ENCODE measurements around the gene PCTP.

Gene PCTP

GRCh38 chr17:55743103-55743679 is 7.7 kb upstream of the PCTP start:
- no peaks in the 10 kb centered on the region for H3F3A ChIP-seq (ENCODE audit: insufficient read depth)
- H3K36me3 ChIP-seq (ENCODE audit: low read length): no peaks in the 10 kb centered on the region
- peak overlapping the region; percentile 21 for H2AFZ ChIP-seq (ENCODE audit: low read depth, low read length, severe bottlenecking)
- H3K9ac ChIP-seq (ENCODE audit: low read length): no peak overlapping the region
- H3K27ac ChIP-seq (ENCODE audit: low read depth, low read length): no peak overlapping the region
- H3K4me3 ChIP-seq (ENCODE audit: insufficient read depth, low read length, poor library complexity, severe bottlenecking): peak overlapping the region; percentile 37
- no peaks in the 10 kb centered on the region for H4K20me1 ChIP-seq (ENCODE audit: low read depth, low read length)
- peak overlapping the region; percentile 68 for H3K4me2 ChIP-seq (ENCODE audit: low read depth, low read length, poor library complexity, severe bottlenecking)
- TF ChIP-seq EZH2phosphoT487 (conservative IDR thresholded peaks at IDR 0.05; ENCODE audit: low read length): no peak
- TF ChIP-seq, protein P1, sequence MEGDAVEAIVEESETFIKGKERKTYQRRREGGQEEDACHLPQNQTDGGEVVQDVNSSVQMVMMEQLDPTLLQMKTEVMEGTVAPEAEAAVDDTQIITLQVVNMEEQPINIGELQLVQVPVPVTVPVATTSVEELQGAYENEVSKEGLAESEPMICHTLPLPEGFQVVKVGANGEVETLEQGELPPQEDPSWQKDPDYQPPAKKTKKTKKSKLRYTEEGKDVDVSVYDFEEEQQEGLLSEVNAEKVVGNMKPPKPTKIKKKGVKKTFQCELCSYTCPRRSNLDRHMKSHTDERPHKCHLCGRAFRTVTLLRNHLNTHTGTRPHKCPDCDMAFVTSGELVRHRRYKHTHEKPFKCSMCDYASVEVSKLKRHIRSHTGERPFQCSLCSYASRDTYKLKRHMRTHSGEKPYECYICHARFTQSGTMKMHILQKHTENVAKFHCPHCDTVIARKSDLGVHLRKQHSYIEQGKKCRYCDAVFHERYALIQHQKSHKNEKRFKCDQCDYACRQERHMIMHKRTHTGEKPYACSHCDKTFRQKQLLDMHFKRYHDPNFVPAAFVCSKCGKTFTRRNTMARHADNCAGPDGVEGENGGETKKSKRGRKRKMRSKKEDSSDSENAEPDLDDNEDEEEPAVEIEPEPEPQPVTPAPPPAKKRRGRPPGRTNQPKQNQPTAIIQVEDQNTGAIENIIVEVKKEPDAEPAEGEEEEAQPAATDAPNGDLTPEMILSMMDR (IDR thresholded peaks at IDR 0.05; ENCODE audit: insufficient read depth, low read length, poor library complexity, severe bottlenecking): no peak
- H3K9me3 ChIP-seq (ENCODE audit: insufficient read depth, low read length): no peaks in the 10 kb centered on the region
- no peaks in the 10 kb centered on the region for H3K9me2 ChIP-seq (replicated peaks; ENCODE audit: insufficient read depth, low read length)
- no peaks in the 10 kb centered on the region for H3K79me2 ChIP-seq (ENCODE audit: insufficient read depth, low read length)
- no peaks in the 10 kb centered on the region for H3K27me3 ChIP-seq (ENCODE audit: low read length)

GRCh38 chr17:55745258-55745657 is 5.6 kb upstream of the PCTP start:
- H4K20me1 ChIP-seq (ENCODE audit: low read depth, low read length): no peaks in the 10 kb centered on the region
- no peaks in the 10 kb centered on the region for H3K36me3 ChIP-seq (ENCODE audit: low read length)
- H3K27ac ChIP-seq (ENCODE audit: low read depth, low read length): no peak overlapping the region
- no peaks in the 10 kb centered on the region for H3F3A ChIP-seq (ENCODE audit: insufficient read depth)
- H3K9me3 ChIP-seq (ENCODE audit: insufficient read depth, low read length): no peaks in the 10 kb centered on the region
- H3K9me2 ChIP-seq (replicated peaks; ENCODE audit: insufficient read depth, low read length): no peaks in the 10 kb centered on the region
- no peaks in the 10 kb centered on the region for H3K27me3 ChIP-seq (ENCODE audit: low read length)
- no peak overlapping the region for H3K9ac ChIP-seq (ENCODE audit: low read length)
- H3K79me2 ChIP-seq (ENCODE audit: insufficient read depth, low read length): no peaks in the 10 kb centered on the region
- TF ChIP-seq, protein P1 (IDR thresholded peaks at IDR 0.05; ENCODE audit: insufficient read depth, low read length, poor library complexity, severe bottlenecking): no peak
- no peak for TF ChIP-seq EZH2phosphoT487 (conservative IDR thresholded peaks at IDR 0.05; ENCODE audit: low read length)
- H2AFZ ChIP-seq (ENCODE audit: low read depth, low read length, severe bottlenecking): no peak overlapping the region
- H3K4me3 ChIP-seq (ENCODE audit: insufficient read depth, low read length, poor library complexity, severe bottlenecking): no peak overlapping the region
- H3K4me2 ChIP-seq (ENCODE audit: low read depth, low read length, poor library complexity, severe bottlenecking): no peak overlapping the region

- H3K36me3 ChIP-seq (ENCODE audit: low read length): no peaks in the 10 kb centered on the region
- H3K4me3 ChIP-seq (ENCODE audit: insufficient read depth, low read length, poor library complexity, severe bottlenecking): no peak overlapping the region
- no peak overlapping the region for H3K27ac ChIP-seq (ENCODE audit: low read depth, low read length)
- H3K27me3 ChIP-seq (ENCODE audit: low read length): no peaks in the 10 kb centered on the region
- no peak for TF ChIP-seq EZH2phosphoT487 (conservative IDR thresholded peaks at IDR 0.05; ENCODE audit: low read length)
- TF ChIP-seq, protein P1 (IDR thresholded peaks at IDR 0.05; ENCODE audit: insufficient read depth, low read length, poor library complexity, severe bottlenecking): no peak
- no peak overlapping the region for H3K9ac ChIP-seq (ENCODE audit: low read length)
- no peaks in the 10 kb centered on the region for H3K9me2 ChIP-seq (replicated peaks; ENCODE audit: insufficient read depth, low read length)
- no peaks in the 10 kb centered on the region for H3F3A ChIP-seq (ENCODE audit: insufficient read depth)
- no peak overlapping the region for H3K4me2 ChIP-seq (ENCODE audit: low read depth, low read length, poor library complexity, severe bottlenecking)
- no peaks in the 10 kb centered on the region for H4K20me1 ChIP-seq (ENCODE audit: low read depth, low read length)
- H3K9me3 ChIP-seq (ENCODE audit: insufficient read depth, low read length): no peaks in the 10 kb centered on the region
- no peak overlapping the region for H2AFZ ChIP-seq (ENCODE audit: low read depth, low read length, severe bottlenecking)
- H3K79me2 ChIP-seq (ENCODE audit: insufficient read depth, low read length): no peaks in the 10 kb centered on the region
Measured at GRCh38 chr17:55746466-55746865, 4.4 kb upstream of the PCTP start.
